HG02678 (cell line): ENCODE results near the gene MGAT4B.
A peak's percentile ranks its signal among the peaks of the same experiment; 100 is the strongest.

Experiments
- ATAC-seq: cut with Tn5 transposase; IDR thresholded peaks from one replicate; pipeline ENCODE4 v1.9.1; 2021; ENCODE audit warnings: mild to moderate bottlenecking, moderate library complexity; ENCODE audit not compliant: unreplicated experiment

MGAT4B gene

DNA sequence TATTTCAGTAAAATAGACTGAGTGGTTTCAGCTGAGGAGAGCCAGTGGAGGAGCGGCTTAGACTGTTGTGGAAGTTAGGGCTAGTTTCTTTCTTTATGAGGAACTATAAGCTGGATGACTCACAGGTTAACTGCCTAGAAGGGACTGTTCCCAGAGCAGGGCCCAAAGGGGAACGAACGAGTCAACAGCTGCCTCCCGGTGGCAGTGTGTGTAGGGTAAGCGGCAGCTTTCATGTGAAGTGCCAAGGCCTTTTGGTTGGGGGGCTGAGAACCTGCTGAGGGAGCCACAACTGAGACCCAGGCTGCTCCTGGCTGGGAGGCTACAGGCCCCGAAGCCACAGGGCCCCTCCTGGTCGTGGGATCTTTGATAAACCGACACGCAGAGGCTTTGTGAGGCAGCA lies 21.0 kb upstream of the MGAT4B start:
- no peak for ATAC-seq

GRCh38 chr5:179825655-179826182 lies 19.1 kb upstream of the MGAT4B start:
- ATAC-seq = no peak

GRCh38 chr5:179824745-179825112 lies 18.1 kb upstream of the MGAT4B start:
- no peak for ATAC-seq

GRCh38 chr5:179823937-179824744 lies 17.5 kb upstream of the MGAT4B start:
- ATAC-seq = no peak

DNA sequence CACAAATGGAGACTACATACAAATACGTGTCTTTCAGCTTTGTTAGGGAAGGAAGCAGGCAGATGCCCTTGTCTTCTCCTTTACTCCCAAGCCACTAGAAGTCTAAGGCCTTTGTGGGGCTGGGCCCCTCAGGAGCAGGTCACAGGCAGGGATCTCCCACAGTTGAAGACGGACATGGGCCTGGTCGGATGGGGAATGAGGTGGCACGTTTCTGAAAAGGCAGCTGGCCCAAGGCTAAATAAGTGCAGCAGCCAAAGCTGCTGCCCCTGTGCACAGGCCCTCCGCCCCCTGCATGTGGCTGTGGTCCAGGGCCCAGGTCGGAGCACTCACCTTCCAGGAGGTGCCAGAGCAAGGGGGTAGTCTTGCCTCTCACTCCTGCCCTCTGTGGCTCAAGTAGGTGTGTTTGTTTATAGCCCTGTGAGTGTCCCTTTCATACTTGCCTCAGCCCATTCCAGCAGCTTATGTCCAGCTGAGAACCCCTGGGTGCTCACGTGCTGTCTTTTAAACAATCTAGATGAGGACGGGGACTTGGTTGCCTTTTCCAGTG lies 15.9 kb upstream of the MGAT4B start:
- ATAC-seq = no peak

- ATAC-seq = no peak
These were observed 15.4 kb upstream of the MGAT4B start for GRCh38 chr5:179822059-179822432.

DNA sequence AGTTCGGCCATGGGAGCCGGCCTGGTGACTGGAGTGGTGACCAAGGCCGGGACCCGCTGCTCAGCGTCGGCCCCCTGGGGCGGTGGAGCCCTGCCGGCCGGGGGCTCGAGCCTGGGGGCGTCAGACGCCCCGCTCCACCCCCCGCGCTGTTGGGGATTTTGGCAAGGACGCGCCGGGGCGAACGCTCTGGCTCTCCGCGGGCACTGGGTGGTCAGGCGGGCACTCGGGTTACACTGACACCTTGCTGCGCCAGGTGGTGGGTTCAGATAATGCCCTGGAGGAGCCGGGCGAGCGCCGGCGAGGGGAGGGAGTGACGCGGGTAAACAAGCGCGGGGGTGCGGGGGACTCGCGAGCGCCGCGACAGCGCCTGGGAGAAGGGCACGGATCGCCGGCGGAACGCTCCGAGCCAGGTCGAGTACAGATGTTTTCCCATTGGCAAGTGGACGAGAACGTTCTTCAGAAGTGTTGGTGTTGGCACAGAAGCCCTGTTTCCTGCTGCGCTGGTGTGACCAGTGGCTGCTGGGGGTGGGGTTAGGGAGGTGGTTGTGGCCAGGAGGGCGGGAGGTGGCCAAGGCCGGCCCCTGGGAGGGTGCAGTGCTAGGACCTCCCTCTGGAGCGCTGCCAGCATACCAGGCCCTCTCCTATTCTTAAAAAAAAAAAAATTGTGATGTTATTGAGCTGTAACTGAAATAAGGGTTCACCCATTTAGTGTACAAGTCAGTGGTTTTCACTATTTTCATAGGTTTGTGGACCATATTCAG lies 14.8 kb upstream of the MGAT4B start:
- ATAC-seq = peak; percentile 48

DNA sequence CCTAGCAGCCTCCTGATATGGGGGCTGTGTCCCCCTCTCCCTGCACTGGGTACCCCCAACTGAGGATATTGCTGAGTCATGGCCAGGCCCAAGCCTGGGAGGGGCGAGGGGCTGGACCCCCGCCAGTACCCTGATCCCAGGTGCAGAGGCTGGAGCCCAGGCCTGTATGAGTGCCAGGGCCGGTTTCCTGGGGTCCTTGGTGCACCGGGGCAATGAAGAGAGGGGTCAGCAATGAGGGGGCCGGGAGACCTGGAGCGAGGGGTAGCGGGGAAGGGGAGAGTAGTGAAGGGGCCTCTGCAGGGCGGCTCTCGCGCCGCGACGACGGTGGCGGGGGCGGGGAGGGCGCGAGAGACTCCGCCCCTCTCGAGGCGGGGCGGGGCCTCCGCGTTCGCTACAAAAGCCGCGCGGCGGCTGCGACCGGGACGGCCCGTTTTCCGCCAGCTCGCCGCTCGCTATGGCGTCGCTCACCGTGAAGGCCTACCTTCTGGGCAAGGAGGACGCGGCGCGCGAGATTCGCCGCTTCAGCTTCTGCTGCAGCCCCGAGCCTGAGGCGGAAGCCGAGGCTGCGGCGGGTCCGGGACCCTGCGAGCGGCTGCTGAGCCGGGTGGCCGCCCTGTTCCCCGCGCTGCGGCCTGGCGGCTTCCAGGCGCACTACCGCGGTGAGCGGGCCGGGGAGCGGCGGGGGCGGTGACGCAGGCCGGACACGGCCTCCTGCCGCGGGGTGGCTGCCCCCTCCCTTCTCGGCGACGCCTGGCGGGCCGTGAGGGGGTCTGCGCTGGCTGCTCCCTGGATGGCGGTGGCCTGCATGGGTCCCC lies 14.0 kb upstream of the MGAT4B start, which contains the start of gene SQSTM1:
SQSTM1 (plus strand) TSS at position 423 of the 815 bp plus-strand sequence; CDS start at position 455, 32 bp downstream.
- ATAC-seq = peak; percentile 43

DNA sequence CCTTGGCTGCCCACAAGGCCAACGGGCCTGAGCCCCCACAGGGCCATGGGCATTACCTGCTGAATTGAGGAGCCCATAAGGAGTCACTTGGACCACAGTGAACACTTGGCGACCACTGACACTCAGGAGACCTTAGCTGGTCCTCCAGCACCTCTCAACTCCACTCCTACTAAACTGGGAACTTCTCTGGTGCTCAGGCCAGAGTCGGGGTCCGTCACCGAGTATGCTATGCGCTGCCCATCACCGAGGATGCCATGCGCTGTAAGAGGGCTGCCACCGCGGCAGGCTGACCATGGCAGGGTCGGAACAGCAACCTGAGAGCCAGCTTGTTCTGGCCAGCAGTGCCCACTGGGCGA lies 13.4 kb upstream of the MGAT4B start:
- ATAC-seq = no peak

- ATAC-seq = no peak
These were observed 12.8 kb upstream of the MGAT4B start for GRCh38 chr5:179819296-179820126.

DNA sequence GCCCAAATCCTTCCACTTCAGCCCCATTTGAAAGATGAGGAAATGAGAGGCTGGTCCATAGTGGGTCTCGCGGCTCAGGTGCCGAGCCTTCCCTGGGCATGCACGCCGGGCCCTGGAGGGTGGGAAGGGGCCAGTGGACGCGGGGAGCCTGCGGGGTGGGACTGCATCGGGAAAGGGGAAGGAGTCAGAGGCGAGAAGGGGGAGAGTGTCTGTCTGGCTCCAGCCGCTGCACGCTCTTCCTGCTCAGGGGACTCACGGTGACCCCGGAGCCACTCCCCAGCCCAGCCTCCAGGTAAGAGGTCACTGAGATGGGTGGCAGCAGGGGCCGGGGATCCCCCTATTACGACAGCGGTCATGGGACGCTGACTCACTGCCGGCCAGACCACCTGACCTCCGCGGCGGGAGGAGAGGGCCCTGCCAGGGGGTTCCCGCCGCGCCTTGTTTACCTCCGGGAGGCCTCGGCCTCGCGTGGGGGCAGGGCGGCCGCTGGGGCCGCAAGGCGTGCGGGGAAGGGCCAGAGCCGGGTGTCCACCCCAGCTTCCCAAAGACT lies 12.2 kb upstream of the MGAT4B start:
- ATAC-seq = peak; percentile 67

DNA sequence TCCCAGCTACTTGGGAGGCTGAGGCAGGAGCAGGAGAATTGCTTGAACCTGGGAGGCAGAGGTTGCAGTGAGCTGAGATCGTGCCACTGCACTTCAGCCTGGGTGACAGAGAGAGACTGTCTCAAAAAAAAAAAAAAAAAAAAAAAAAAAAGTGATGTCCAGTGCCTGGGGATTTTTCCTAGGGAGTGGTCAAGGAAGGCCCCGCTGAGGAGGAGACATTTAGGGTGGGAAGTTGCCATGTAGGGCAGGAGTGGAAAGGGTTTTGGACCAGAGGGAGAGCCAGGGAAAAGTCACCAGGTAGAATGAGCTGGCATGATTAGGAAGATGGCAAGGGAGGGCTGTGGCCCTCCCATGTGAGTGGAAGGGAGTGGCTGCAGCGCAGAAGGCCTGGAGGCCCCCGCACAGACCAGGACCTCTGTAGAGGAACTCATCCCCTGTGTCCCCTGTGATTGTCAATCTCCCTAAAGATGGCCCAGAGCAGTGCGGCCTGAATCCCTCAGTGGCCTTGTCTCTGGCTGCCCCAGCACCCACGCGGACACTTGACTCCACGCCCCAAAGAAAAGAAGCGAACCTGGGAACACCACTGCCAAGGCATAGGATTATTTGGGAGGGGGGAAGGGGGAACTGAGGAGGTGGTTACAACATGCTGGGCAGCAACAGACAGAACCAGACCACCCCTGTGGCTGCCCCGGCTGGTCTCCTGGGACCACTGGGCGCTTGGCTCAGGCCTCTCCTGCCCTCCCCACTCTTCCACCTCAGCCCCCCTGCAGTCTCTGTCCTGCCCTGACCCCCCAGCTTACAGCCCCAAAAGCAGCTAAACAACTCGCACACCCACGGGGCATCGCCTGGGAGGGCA lies 11.5 kb upstream of the MGAT4B start:
- ATAC-seq = no peak

DNA sequence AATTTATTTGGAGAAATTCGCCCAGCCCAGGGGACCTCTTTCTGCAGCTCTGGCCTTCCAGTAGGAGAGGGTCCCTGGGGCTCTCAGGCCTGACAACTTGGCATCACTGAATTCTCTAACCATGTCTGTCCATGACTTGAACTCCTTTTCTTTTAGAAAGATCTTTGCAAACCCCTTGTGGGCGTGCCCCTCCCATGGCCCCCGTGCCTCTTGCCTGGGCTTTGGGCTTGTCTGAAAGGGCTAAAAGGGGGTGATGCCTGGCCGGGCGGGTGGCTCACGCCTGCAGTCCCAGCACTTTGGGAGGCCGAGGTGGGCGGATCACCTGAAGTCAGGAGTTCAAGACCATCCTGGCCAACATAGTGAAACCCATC lies 10.8 kb upstream of the MGAT4B start:
- no peak for ATAC-seq

- ATAC-seq = no peak
These were observed 10.3 kb upstream of the MGAT4B start for GRCh38 chr5:179816796-179817469.

DNA sequence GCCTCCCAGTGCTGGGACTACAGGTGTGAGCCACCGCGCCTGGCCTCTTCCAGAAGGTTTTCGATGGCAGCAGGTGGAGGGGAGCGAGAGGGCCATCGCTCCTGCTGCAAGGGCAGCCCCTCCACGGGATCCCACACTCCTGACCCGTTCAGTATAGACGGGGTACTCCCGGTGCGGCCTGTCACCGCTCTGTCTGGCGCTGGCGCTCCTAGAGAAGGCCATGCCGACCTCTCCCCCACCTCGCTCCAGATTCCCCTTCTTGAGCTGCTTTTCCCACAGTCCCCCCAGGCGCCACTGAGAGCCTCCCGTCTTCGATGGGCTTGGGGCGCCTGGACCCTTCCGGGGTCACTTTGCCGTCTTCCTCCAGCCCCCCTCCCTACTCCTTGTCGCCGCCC lies 9.7 kb upstream of the MGAT4B start:
- ATAC-seq = no peak

DNA sequence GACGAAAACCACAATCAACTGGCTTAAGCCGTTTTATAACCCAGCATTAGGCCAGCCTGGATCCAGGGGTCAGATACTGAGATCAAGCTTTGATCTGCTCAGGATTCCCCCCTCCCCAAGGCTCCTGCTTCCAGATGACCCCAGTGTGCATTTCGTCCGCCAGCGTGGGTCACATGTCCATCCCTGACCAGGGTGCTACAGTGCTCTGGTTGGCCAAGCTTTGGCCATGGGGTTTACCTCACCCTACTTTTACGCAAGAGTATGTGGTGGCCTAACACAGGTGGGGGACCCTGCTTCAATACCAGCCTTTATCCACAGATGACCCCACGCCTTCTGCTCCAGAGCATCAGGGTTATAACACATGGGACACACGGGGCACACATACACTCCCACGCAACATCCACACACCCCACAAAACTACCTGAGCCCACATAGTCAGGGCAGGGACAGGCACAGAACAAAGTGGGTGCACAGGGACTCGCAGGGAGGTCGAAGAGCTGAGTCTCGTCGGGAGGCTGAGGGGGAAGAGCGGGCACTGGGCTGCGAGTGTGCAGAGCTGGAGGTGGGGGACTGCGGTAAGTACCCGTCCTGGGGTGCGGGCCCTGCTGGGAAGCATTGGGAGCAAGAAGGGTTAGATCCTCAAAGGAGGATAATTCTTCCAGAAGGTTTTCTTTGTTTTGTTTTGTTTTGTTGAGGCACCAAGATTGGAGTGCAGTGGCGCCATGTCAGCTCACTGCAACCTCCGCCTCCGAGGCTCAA lies 9.0 kb upstream of the MGAT4B start:
- no peak for ATAC-seq

DNA sequence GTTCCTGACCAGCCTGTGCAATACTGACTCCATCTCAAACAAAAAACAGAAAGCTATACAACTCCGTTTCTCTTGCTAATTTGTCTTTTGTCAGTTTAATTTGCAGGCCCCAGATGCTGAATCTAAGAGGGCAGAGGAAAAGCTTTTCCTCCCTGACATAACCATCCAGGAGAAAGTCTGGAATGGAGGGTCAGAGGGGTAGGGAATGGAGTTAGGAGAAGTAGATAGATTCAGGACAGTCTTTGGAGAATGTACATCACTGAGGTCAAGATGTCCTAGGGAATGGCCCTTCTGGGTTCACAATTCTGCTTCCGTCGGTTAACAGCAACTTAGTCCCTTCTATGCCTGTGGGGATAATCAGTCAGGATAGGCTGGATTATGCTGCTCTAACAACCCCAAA lies 7.4 kb upstream of the MGAT4B start:
- no peak for ATAC-seq
